Loucy (cell line): ENCODE data around the gene SND1.

Experiments
- H2AFZ ChIP-seq: fragments of 200-600 bp; sonication (generic); 2 replicates; pipeline ENCODE4 v1.6.0; 2016; ENCODE audit warnings: antibody characterized with exemption, mild to moderate bottlenecking, low read length, moderate library complexity
- H3F3A ChIP-seq: fragments of 200-600 bp; 2 replicates; pipeline ENCODE4 v1.6.0; 2016; ENCODE audit warnings: antibody characterized with exemption, low read depth, mild to moderate bottlenecking
- H3K27me3 ChIP-seq: fragments of 200-600 bp; sonication (generic); 2 replicates; pipeline ENCODE4 v1.6.1; 2014; ENCODE audit warnings: low read length, mild to moderate bottlenecking; ENCODE audit not compliant: insufficient read depth, poor library complexity, severe bottlenecking
- H3K36me3 ChIP-seq: fragments of 200-600 bp; sonication (generic); 2 replicates; pipeline ENCODE4 v1.6.1; 2016; ENCODE audit warnings: low read length; ENCODE audit not compliant: insufficient read depth
- H3K4me1 ChIP-seq: fragments of 200-600 bp; sonication (generic); 2 replicates; pipeline ENCODE4 v1.5.1; 2014; ENCODE audit warnings: low read length, mild to moderate bottlenecking; ENCODE audit not compliant: insufficient read depth, poor library complexity, severe bottlenecking
- H3K4me2 ChIP-seq: fragments of 200-600 bp; sonication (generic); 2 replicates; pipeline ENCODE4 v1.6.0; 2014; ENCODE audit warnings: antibody characterized with exemption, low read length, low read depth, mild to moderate bottlenecking; ENCODE audit not compliant: poor library complexity, severe bottlenecking
- H3K4me3 ChIP-seq: fragments of 200-600 bp; sonication (generic); 2 replicates; pipeline ENCODE4 v1.5.1; 2014; ENCODE audit warnings: low read length, mild to moderate bottlenecking, mixed read lengths; ENCODE audit not compliant: poor library complexity, severe bottlenecking
- H3K79me2 ChIP-seq: fragments of 200-600 bp; sonication (generic); 2 replicates; pipeline ENCODE4 v1.6.1; 2014; ENCODE audit warnings: low read length; ENCODE audit not compliant: insufficient read depth
- H3K9ac ChIP-seq: fragments of 200-600 bp; sonication (generic); 2 replicates; pipeline ENCODE4 v1.6.0; 2014; ENCODE audit warnings: mild to moderate bottlenecking, low read depth, low read length, moderate library complexity; ENCODE audit not compliant: poor library complexity, severe bottlenecking
- H3K9me2 ChIP-seq: fragments of 200-600 bp; sonication (generic); replicated peaks from 2 replicates; pipeline ENCODE4 v1.6.1; 2016; ENCODE audit warnings: low read depth, low read length, mixed read lengths
- H3K9me3 ChIP-seq: fragments of 200-600 bp; sonication (generic); 2 replicates; pipeline ENCODE4 v1.6.1; 2014; ENCODE audit warnings: mild to moderate bottlenecking, antibody characterized with exemption, low read length, low read depth; ENCODE audit not compliant: insufficient read depth
- H4K20me1 ChIP-seq: fragments of 200-600 bp; sonication (generic); 2 replicates; pipeline ENCODE4 v1.6.0; 2014; ENCODE audit warnings: antibody characterized with exemption, low read length, mild to moderate bottlenecking; ENCODE audit not compliant: insufficient read depth, poor library complexity, severe bottlenecking
- CTCF ChIP-seq: fragments of 200-600 bp; sonication (generic); conservative IDR thresholded peaks from 2 replicates; pipeline ENCODE4 v1.5.1; 2014; ENCODE audit warnings: mild to moderate bottlenecking, antibody characterized with exemption, low read length
- EZH2phosphoT487 ChIP-seq: fragments of 200-600 bp; IDR thresholded peaks from 2 replicates; pipeline ENCODE4 v1.6.1; 2018; ENCODE audit warnings: antibody characterized with exemption, mild to moderate bottlenecking, moderate library complexity, borderline replicate concordance

The SND1 gene

GRCh38 chr7:127793582-127793981 is 141.6 kb downstream of the SND1 start:
- Histone ChIP-seq H2AFZ (no peak overlapping the region), H3K79me2 (peaks cover 31% of the 10 kb centered on the region), H4K20me1 (peaks cover 17% of the 10 kb centered on the region), H3K4me1 (peaks cover 12% of the 10 kb centered on the region), H3K4me2 (no peak overlapping the region), H3K9ac (no peak overlapping the region), H3K9me3 (no peaks in the 10 kb centered on the region), H3K9me2 (no peaks in the 10 kb centered on the region), H3K36me3 (peaks cover 3% of the 10 kb centered on the region; the same call in 1 of the 2 replicates), H3K27me3 (no peaks in the 10 kb centered on the region), H3F3A (peaks cover 6% of the 10 kb centered on the region; the same call in 1 of the 2 replicates), H3K4me3 (no peak overlapping the region)
- TF ChIP-seq EZH2phosphoT487 (no peak), CTCF (no peak)

- Histone ChIP-seq H3K9me2 (no peaks in the 10 kb centered on the region), H3K4me1 (peaks cover 12% of the 10 kb centered on the region)
Measured at GRCh38 chr7:127794136-127794535, 142.1 kb downstream of the SND1 start.

GRCh38 chr7:127794551-127794950 is 142.6 kb downstream of the SND1 start:
- TF ChIP-seq CTCF = no peak
- TF ChIP-seq EZH2phosphoT487 = no peak
- Histone ChIP-seq H3K79me2 (peaks cover 41% of the 10 kb centered on the region), H3K9ac (no peak overlapping the region), H2AFZ (no peak overlapping the region), H3K4me2 (no peak overlapping the region), H3K9me3 (no peaks in the 10 kb centered on the region), H3K4me3 (no peak overlapping the region), H3K36me3 (peaks cover 3% of the 10 kb centered on the region; the same call in 1 of the 2 replicates), H3K27me3 (no peaks in the 10 kb centered on the region), H4K20me1 (peaks cover 19% of the 10 kb centered on the region), H3K9me2 (no peaks in the 10 kb centered on the region), H3F3A (peaks cover 6% of the 10 kb centered on the region; the same call in 1 of the 2 replicates), H3K4me1 (peaks cover 12% of the 10 kb centered on the region)

More at GRCh38 chr7:127794136-127794535, 142.1 kb downstream of the SND1 start:
- Histone ChIP-seq H3F3A (peaks cover 6% of the 10 kb centered on the region; the same call in 1 of the 2 replicates), H4K20me1 (peaks cover 17% of the 10 kb centered on the region), H3K27me3 (no peaks in the 10 kb centered on the region), H3K9ac (no peak overlapping the region), H3K9me3 (no peaks in the 10 kb centered on the region), H2AFZ (no peak overlapping the region), H3K4me3 (no peak overlapping the region), H3K36me3 (peaks cover 3% of the 10 kb centered on the region; the same call in 1 of the 2 replicates), H3K79me2 (peaks cover 37% of the 10 kb centered on the region), H3K4me2 (no peak overlapping the region)
- no peak for TF ChIP-seq EZH2phosphoT487

GRCh38 chr7:127798023-127798422 is 146.0 kb downstream of the SND1 start:
- no peaks in the 10 kb centered on the region for H3K9me2 ChIP-seq
- 0 out of 2 replicates have a peak, but pooled peaks cover 3% of the 10 kb centered on the region for H3K36me3 ChIP-seq
- H3K27me3 ChIP-seq = no peaks in the 10 kb centered on the region
- no peak overlapping the region for H3K9ac ChIP-seq
- H2AFZ ChIP-seq = no peak overlapping the region
- H3K79me2 ChIP-seq = peaks cover 51% of the 10 kb centered on the region
- no peaks in the 10 kb centered on the region for H3F3A ChIP-seq
- H3K9me3 ChIP-seq = no peaks in the 10 kb centered on the region
- no peak overlapping the region for H3K4me3 ChIP-seq
- TF ChIP-seq EZH2phosphoT487 (no peak), CTCF (no peak)
- H3K4me1 ChIP-seq = peaks cover 4% of the 10 kb centered on the region
- peaks cover 8% of the 10 kb centered on the region for H4K20me1 ChIP-seq
- H3K4me2 ChIP-seq = no peak overlapping the region
